Stimulated activated CD4-positive, alpha-beta T cell treated with anti-CD3 and anti-CD28 coated beads, Interleukin-15, amount 100 ng/mL, for 48 hours (primary cell): Measurements from ENCODE around the gene GCLC.
A peak's percentile ranks its signal among the peaks of the same experiment; 100 is the strongest.
"Not testable (repeated sequence)": the region's sequence is repeated elsewhere in the genome, so short reads cannot be mapped to it uniquely, and the experiment has no call there.

Source experiments
- DNase-seq, 2 donors: peaks; one replicate each; pipeline ENCODE4 v3.0.0-alpha.2; 2020; ENCODE audit warnings: low read depth in 2 of 2

Gene GCLC

GRCh38 chr6:53556986-53557715, 12.2 kb upstream of the GCLC start:
- DNase-seq: no peak

GRCh38 chr6:53553600-53553999, 8.7 kb upstream of the GCLC start:
- DNase-seq: not testable (repeated sequence)

- not testable (repeated sequence) for DNase-seq
These were observed 6.8 kb upstream of the GCLC start for GRCh38 chr6:53551681-53552080.

- peak; percentile 85 to 89 for DNase-seq
These were observed 3.1 kb upstream of the GCLC start for GRCh38 chr6:53547811-53548496.

- no peak for DNase-seq
These were observed 2.4 kb upstream of the GCLC start for GRCh38 chr6:53547166-53547810.

DNA sequence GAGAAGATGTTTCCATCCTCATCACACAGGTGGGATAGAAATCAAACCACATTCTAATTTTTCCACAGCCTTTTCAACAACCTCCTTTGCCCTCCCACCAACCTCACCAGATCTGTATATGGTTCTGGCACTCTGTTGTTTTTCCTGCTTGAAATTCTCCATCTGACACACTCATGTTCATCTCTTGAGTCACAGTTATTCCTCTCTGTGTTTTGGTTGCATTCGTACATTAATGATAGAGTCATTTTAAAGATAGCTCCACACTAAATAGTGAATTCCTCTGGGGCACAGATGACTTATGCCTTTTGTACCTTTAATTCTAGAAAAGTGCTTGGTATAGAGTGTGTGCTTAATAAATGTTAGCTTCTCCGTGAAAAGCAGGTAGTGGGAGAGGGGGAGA, 1.4 kb upstream of the GCLC start:
- no peak for DNase-seq

- DNase-seq: no peak
These were observed 758 bp downstream of the GCLC start for GRCh38 chr6:53544217-53544469.

- no peak for DNase-seq
These were observed 1.3 kb downstream of the GCLC start for GRCh38 chr6:53543359-53544216.

GRCh38 chr6:53541900-53542299, 3.0 kb downstream of the GCLC start:
- no peak for DNase-seq

GRCh38 chr6:53540129-53540692, 4.7 kb downstream of the GCLC start:
- no peak for DNase-seq

DNA sequence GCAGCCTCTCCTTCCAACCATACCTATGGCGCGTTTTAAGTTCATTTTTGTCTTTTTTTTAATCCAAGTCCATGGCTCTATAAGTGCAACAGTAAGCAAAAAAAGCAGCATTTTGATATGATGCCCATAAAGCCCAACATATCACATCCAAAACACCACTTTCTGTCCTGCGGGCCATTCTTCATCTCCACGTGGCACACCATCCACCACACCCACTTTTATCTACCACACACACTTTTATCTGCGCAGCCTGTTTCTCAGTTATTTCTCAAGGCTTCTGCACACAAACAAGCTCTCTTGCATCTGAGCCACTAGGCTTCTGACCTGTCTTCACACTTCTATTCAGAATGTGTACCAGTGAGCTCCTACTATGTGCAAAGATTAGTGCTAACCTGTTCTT, 5.3 kb downstream of the GCLC start:
- DNase-seq: no peak

DNA sequence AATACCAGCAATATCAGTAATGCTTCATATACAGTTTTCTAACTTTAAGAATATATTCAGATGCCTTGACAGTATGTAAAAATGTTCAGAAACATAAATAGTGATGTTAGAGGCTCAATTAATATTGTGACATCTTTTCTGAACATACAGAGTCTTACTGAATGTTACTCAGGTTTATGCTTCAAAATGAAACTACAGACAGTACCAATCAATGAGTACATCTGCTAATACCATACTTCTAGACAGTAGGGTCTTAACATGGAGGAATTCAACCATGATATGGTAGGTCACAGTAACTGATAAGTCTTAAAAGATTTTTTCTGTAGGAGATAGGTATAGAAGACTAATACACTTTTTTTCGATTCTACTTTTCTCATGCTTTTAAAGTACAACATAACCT, 8.3 kb downstream of the GCLC start:
- DNase-seq: no peak

- DNase-seq: no peak
These were observed 12.0 kb downstream of the GCLC start for GRCh38 chr6:53532942-53533341.

DNA sequence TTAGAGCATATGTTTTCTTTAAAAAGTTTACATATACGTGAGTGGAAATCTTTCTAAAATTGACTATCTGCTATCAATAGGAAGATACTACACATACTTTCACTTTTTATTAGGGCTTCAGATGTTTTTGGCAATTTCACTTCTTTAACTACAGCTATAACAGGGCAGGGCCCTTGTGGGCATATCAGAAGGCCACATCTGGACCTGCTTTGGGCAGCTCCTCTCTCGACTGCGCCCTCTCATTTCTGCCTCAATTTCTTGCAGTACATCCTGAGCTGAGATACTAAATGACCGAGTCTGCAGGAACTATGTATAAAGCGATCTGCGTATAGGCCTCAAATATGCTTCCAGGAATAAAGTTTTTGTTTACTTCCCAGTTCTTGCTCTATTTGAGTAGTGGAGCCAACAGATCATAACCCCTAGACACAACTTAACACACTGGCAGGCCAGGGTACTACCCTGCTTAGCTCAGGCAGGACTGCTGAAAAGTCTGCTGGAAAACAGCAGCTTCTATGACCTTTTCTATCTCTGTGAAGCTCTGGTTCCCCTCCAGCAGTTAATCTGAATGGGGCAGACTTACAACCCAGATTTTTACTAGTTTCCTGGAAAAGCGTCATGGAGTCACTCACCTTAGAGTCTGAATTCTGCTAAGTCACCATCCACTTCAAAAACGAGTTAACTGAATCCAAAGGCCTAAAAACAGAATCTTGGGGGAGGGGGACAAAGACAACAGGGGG, 12.7 kb downstream of the GCLC start:
- DNase-seq: no peak

- DNase-seq: no peak
These were observed 14.0 kb downstream of the GCLC start for GRCh38 chr6:53530780-53531386.

DNA sequence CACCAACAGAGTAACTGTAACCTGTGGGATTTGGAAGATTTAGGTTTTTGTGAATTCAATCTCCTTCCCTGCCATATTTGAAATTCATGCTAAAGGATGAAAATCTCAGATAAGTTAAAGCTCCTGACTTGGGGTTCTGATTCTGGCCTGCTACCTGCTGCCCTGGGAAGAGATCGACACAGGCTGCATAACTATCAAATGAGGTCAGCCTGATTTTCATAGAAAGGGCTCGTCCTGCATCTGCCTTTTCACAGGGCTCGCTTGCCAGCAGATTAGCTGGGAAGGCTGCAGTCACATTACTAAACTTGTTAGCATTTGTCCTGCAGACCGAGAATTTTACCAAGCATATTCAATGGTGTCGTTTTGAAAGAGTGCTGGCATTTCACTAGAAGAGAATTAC, 14.6 kb downstream of the GCLC start:
- no peak for DNase-seq

DNA sequence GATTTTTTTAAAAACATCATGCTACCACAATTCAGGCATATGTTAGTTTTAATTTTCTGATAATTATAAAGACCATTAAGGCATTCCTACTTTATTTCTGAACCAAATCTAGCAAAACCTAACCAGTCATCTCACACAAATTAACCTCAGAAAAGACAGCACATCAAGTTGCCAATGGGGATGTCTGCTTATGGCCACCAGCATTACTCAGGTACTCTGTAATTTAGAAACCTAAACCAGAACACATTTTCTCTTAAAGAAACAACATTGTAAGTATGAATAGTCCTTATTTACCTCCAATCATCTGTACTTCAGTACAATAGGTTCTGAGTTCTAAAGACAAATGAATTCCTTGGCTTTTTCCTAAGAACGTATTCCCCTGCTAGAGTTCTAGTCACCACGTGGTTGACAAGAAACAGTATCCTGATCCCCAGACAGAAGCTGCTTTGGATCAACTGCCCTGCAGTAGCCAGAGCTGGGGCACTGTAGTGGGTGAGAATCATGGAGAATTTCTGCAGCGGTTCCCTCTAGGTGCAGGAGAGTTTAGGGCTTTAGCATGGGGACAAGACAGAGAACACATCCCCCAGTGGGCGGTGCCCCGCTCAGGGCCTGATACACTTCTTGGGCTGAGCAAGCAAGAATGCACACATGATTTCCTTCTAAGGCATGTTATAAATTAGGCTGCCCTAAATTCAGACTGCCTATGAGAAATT, 15.4 kb downstream of the GCLC start:
- no peak for DNase-seq

DNA sequence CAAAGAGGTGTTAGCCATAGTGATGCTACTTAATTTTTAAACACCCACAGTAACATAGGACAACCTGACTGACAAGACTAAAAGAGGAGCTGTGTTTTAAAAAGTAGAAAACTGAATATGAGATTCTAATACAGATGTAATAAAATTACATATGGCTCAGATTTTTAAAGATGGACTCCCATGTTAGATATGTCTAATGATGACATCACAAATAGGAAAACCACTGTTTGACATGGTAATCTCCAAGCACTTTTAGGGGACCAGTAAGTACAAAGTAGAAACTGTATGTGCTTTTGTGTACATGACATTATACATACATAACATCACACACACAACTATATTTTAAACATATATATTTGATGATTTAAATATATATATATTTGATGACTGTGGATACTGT, 16.8 kb downstream of the GCLC start:
- no peak for DNase-seq

- no peak for DNase-seq
These were observed 17.6 kb downstream of the GCLC start for GRCh38 chr6:53527249-53527765.

GRCh38 chr6:53526000-53526399, 18.9 kb downstream of the GCLC start:
- DNase-seq: no peak
